Skeletal muscle satellite cell (primary cell): ENCODE measurements around the gene ENOX1.

Experiments used
- H3K27me3 ChIP-seq: 2 replicates; pipeline ENCODE4 v1.7.0; 2013; ENCODE audit warnings: low read length; ENCODE audit not compliant: control insufficient read depth, insufficient read depth
- H3K36me3 ChIP-seq: 2 replicates; pipeline ENCODE4 v1.7.0; 2013; ENCODE audit warnings: mild to moderate bottlenecking, control low read depth, low read length; ENCODE audit not compliant: insufficient read depth
- H3K4me1 ChIP-seq: 2 replicates; pipeline ENCODE4 v1.7.0; 2013; ENCODE audit warnings: low read length; ENCODE audit not compliant: control insufficient read depth, insufficient read depth
- H3K4me2 ChIP-seq: 2 replicates; pipeline ENCODE4 v1.7.0; 2013; ENCODE audit warnings: mild to moderate bottlenecking, low read length
- H3K4me3 ChIP-seq: 2 replicates; pipeline ENCODE4 v1.7.0; 2013; ENCODE audit warnings: low read length
- H3K9ac ChIP-seq: 2 replicates; pipeline ENCODE4 v1.7.0; 2013; ENCODE audit warnings: mild to moderate bottlenecking, low read depth, low read length, moderate library complexity
- H3K9me3 ChIP-seq: replicated peaks from 2 replicates; pipeline ENCODE4 v1.7.0; 2013; ENCODE audit warnings: mild to moderate bottlenecking, control low read depth, low read length

Gene ENOX1

GRCh38 chr13:43391036-43391435 lies 395.7 kb downstream of the ENOX1 start:
- no peaks in the 10 kb centered on the region for H3K4me1 ChIP-seq
- no peaks in the 10 kb centered on the region for H3K36me3 ChIP-seq
- no peaks in the 10 kb centered on the region for H3K27me3 ChIP-seq
- no peak overlapping the region for H3K4me3 ChIP-seq
- no peak overlapping the region for H3K4me2 ChIP-seq
- no peaks in the 10 kb centered on the region for H3K9me3 ChIP-seq
- no peak overlapping the region for H3K9ac ChIP-seq

- H3K4me3 ChIP-seq, result no peak overlapping the region
- no peak overlapping the region for H3K4me2 ChIP-seq
- no peaks in the 10 kb centered on the region for H3K36me3 ChIP-seq
- no peaks in the 10 kb centered on the region for H3K9me3 ChIP-seq
- H3K27me3 ChIP-seq, result no peaks in the 10 kb centered on the region
- H3K4me1 ChIP-seq, result no peaks in the 10 kb centered on the region
- no peak overlapping the region for H3K9ac ChIP-seq
Observed at GRCh38 chr13:43390619-43391018, 396.2 kb downstream of the ENOX1 start.

- Histone ChIP-seq H3K4me3 (no peak overlapping the region), H3K9me3 (no peaks in the 10 kb centered on the region), H3K9ac (no peak overlapping the region), H3K27me3 (no peaks in the 10 kb centered on the region), H3K4me1 (no peaks in the 10 kb centered on the region), H3K4me2 (no peak overlapping the region), H3K36me3 (no peaks in the 10 kb centered on the region)
Observed at GRCh38 chr13:43389983-43390382, 396.8 kb downstream of the ENOX1 start.

- Histone ChIP-seq H3K4me1 (no peaks in the 10 kb centered on the region), H3K9ac (no peak overlapping the region), H3K36me3 (no peaks in the 10 kb centered on the region), H3K27me3 (no peaks in the 10 kb centered on the region), H3K4me3 (no peak overlapping the region), H3K9me3 (no peaks in the 10 kb centered on the region), H3K4me2 (no peak overlapping the region)
Observed at GRCh38 chr13:43389573-43389972, 397.2 kb downstream of the ENOX1 start.

- Histone ChIP-seq H3K27me3 (no peaks in the 10 kb centered on the region), H3K9me3 (no peaks in the 10 kb centered on the region), H3K4me3 (no peak overlapping the region), H3K9ac (no peak overlapping the region), H3K4me2 (no peak overlapping the region), H3K36me3 (no peaks in the 10 kb centered on the region), H3K4me1 (no peaks in the 10 kb centered on the region)
Observed at GRCh38 chr13:43388282-43389034, 398.3 kb downstream of the ENOX1 start.

- no peak overlapping the region for H3K4me3 ChIP-seq
- H3K9me3 ChIP-seq, result no peaks in the 10 kb centered on the region
- H3K36me3 ChIP-seq, result no peaks in the 10 kb centered on the region
- H3K9ac ChIP-seq, result no peak overlapping the region
- no peak overlapping the region for H3K4me2 ChIP-seq
- H3K4me1 ChIP-seq, result no peaks in the 10 kb centered on the region
- H3K27me3 ChIP-seq, result no peaks in the 10 kb centered on the region
Observed at GRCh38 chr13:43387880-43388279, 398.9 kb downstream of the ENOX1 start.

GRCh38 chr13:43383498-43384165 lies 403.1 kb downstream of the ENOX1 start:
- Histone ChIP-seq H3K4me3 (no peak overlapping the region), H3K4me2 (no peak overlapping the region), H3K4me1 (no peaks in the 10 kb centered on the region), H3K9ac (no peak overlapping the region), H3K36me3 (no peaks in the 10 kb centered on the region), H3K27me3 (no peaks in the 10 kb centered on the region), H3K9me3 (peaks cover under 1% of the 10 kb centered on the region)

- H3K27me3 ChIP-seq, result no peaks in the 10 kb centered on the region
Observed at GRCh38 chr13:43379738-43380137, 407.0 kb downstream of the ENOX1 start.

GRCh38 chr13:43377973-43378372 lies 408.8 kb downstream of the ENOX1 start:
- H3K27me3 ChIP-seq, result no peaks in the 10 kb centered on the region
- no peak overlapping the region for H3K4me3 ChIP-seq
- no peak overlapping the region for H3K4me2 ChIP-seq
- H3K36me3 ChIP-seq, result no peaks in the 10 kb centered on the region
- H3K9me3 ChIP-seq, result peaks cover 2% of the 10 kb centered on the region
- H3K9ac ChIP-seq, result no peak overlapping the region
- peaks cover 17% of the 10 kb centered on the region for H3K4me1 ChIP-seq

More at GRCh38 chr13:43379738-43380137, 407.0 kb downstream of the ENOX1 start:
- peaks cover 11% of the 10 kb centered on the region for H3K4me1 ChIP-seq
- H3K4me3 ChIP-seq, result no peak overlapping the region
- no peak overlapping the region for H3K9ac ChIP-seq
- no peaks in the 10 kb centered on the region for H3K36me3 ChIP-seq
- no peak overlapping the region for H3K4me2 ChIP-seq
- peaks cover 2% of the 10 kb centered on the region for H3K9me3 ChIP-seq

GRCh38 chr13:43377149-43377548 lies 409.6 kb downstream of the ENOX1 start:
- H3K4me3 ChIP-seq, result no peak overlapping the region
- peaks cover 17% of the 10 kb centered on the region for H3K4me1 ChIP-seq
- H3K9me3 ChIP-seq, result peaks cover 2% of the 10 kb centered on the region
- no peaks in the 10 kb centered on the region for H3K36me3 ChIP-seq
- H3K27me3 ChIP-seq, result no peaks in the 10 kb centered on the region
- H3K4me2 ChIP-seq, result no peak overlapping the region
- no peak overlapping the region for H3K9ac ChIP-seq

- Histone ChIP-seq H3K9me3 (peaks cover 2% of the 10 kb centered on the region), H3K9ac (no peak overlapping the region), H3K4me1 (peaks cover 17% of the 10 kb centered on the region), H3K4me2 (no peak overlapping the region), H3K27me3 (no peaks in the 10 kb centered on the region), H3K36me3 (no peaks in the 10 kb centered on the region), H3K4me3 (no peak overlapping the region)
Observed at GRCh38 chr13:43376596-43376995, 410.2 kb downstream of the ENOX1 start.
